Measurements from ENCODE around the gene RLF.

RLF gene

DNA sequence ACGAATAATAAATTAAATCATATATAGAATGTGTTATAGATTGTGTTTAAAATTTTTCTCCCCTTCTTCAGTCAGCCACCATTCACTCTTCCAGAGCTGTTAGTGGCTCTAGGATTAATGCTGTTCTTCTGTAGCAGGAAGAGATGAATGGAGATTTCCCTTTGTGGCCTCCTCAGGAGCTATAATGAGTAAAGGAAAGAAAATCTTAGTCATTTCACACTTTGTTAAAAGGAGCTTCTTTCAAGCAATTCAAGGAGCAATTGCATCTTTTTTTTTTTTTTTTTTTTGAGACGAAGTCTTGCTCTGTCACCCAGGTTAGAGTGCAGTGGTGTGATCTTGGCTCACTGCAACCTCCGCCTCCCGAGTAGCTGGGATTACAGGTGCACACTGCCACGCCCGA, 62.9 kb downstream of the RLF start:
- intact Hi-C loops (cut with DNase I): no loop called here

DNA sequence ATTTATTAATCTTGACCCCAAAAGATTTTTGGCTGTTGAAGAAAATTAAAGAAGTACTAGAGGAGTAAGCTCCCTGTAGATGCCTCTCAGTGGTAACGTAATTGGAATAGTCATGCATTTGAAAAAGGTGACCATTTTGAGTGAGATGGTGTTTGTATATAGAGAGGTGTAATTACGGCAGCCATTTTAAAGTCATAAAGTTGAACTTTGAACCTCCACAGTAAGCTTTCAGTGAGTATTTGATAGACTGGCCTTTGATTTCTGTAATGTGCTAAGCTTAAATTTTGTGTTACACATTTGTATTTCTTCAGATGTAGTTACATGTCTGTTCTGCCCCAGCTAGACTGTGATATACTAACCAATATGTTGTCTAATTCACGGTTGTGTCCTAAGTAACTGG, 65.0 kb downstream of the RLF start:
- no peak for DNase-seq
- intact Hi-C loops (cut with DNase I): no loop called here

More for the DNA sequence above, 62.9 kb downstream of the RLF start:
- DNase-seq: no peak

DNA sequence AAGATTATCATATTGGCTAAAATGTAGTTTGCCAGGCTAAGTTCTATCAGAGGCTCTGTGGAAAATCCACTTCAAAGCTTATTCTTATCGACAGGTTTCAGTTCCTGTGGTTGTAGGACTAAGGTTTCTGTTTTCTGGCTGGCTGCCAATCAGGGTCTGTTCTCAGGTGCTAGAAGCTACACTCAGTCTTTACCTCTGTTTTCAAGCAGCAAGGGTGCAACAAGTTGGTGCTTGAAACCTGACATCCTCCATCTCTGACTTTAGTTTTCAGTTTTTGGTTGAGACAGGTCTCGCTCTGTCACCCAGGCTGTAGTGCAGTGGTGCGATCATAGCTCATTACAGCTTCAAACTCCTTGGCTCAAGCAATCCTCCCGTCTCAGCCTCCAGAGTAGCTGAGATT, 71.3 kb downstream of the RLF start:
- intact Hi-C loops (cut with DNase I): no loop called here
- no peak for DNase-seq

DNA sequence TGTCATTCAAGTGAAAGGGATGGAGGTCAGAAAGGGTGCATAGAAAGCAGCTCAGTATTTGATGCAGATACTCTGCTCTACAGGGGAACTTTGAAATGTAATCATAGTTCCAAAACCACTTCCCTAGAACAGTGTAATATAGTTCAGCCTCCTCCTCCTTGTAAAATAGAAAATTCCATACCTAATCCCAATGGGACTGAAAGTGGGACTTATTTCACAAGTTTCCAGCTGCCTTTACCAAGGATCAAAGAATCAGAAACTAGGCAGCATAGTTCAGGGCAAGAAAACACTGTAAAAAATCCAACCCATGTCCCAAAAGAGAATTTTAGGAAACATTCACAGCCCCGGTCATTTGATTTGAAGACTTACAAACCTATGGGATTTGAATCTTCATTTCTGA, 78.4 kb downstream of the RLF start:
- no peak for DNase-seq
- intact Hi-C loops (cut with DNase I): no loop called here

DNA sequence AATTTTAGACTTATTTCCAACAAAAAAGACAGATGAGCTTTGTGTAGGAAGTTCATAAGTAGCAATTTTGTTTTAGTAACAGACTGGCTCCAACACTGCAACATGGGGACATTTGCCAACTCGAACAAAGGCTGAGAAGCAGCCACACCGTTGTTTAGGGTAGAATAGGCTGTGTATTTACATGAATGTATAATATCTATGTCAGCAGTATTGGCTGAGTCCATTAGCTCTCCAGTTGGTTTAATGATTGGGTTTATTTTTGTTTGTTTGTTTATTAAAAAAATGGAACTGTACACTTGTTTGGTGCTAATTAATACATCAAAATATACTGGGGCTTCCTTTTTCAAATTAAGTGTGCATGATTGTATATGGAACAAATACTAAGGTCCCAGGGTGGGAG, 79.2 kb downstream of the RLF start:
- intact Hi-C loops (cut with DNase I): no loop called here

GRCh38 chr1:40241362-40241761, 80.2 kb downstream of the RLF start:
- no peak for DNase-seq
- intact Hi-C loops (cut with DNase I): no loop called here

More for the DNA sequence above, 79.2 kb downstream of the RLF start:
- DNase-seq: no peak

- intact Hi-C loops (cut with DNase I): no loop called here
- DNase-seq: no peak
These were observed 82.2 kb downstream of the RLF start for GRCh38 chr1:40243351-40243750.

- intact Hi-C loops (cut with DNase I): no loop called here
- DNase-seq: no peak
These were observed 83.1 kb downstream of the RLF start for GRCh38 chr1:40244138-40244744.

DNA sequence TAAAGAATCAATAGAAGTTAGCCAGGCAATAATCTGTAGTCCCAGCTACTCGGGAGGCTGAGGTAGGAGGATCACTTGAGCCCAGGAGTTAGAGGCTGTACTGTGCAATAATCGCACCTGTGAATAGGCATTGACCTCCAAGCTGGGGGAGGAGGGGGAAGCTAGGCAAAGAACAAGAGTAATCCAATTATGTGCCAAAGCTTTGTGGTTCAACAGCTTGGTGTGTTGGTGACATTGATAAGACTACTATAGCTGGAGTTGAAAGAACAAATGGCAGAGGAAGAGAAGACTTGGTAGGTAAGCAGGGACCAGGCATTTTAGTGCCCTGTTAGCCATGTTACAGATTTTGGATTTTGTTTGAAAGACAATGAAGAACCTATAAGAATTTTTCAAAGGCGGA, 84.5 kb downstream of the RLF start:
- intact Hi-C loops (cut with DNase I): no loop called here
- DNase-seq: no peak

DNA sequence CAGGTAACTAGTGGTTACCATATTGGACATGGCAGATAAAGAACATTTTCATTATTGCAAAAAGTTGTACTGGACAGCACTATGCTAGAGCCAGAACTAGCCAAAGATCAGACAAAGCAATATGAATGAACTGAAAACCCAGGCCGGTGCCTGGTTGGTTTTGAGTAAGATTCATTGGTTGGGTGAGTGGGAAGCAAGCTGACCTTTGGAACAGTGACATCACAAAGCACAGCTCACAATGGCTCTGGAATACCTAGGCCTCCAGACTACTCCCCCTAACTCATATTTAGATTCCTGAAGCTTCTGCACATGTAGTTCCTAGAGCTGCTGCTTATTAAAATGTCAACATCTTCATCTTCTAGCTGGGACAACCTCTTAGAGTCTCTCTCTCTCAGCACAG, 86.5 kb downstream of the RLF start, which contains the start of gene TMCO2:
Gene TMCO2 (plus strand): TSS at position 283 of the 400 bp plus-strand sequence. CDS start 57 bp downstream, at position 340.
- intact Hi-C loops (cut with DNase I): no loop called here
- no peak for DNase-seq

DNA sequence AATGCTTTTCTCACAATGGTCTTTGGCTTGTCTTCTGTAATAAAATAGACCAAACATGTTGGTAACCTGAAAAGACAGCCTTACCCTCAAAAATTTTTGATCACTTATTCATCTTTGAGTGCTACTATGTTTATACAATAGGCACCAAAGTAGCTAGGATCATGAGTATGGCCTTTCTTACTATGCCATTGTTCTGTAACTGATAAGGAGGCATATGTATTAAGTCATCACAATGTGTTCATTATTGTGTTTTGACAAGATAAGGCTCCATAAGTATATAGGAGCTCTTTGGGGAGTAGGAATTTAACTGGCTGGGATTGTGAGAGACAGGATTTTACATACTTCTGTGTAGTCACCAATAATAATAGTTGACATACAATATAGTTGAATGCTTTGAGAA, 87.2 kb downstream of the RLF start:
- no peak for DNase-seq
- intact Hi-C loops (cut with DNase I): no loop called here

DNA sequence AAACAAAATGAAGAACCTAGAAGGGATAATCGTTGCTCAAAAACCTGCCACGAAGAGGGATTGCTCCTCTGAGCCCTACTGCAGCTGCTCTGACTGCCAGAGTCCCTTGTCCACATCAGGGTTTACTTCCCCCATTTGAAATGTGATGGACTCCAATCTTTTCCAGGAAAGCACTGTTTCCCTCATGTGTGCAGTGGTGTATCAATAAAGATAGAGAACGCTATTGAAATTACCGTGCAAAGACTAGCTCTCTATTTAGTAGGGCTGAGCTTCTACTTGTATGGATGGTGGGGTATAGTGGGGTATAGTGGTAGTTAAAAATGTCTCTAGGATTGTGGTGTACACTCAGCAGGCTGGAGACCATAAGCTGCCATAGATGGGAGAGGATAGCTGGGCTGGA, 90.3 kb downstream of the RLF start:
- DNase-seq: no peak
- intact Hi-C loops (cut with DNase I): no loop called here

GRCh38 chr1:40252601-40253000, 91.4 kb downstream of the RLF start:
- DNase-seq: no peak
- intact Hi-C loops (cut with DNase I): no loop called here

DNA sequence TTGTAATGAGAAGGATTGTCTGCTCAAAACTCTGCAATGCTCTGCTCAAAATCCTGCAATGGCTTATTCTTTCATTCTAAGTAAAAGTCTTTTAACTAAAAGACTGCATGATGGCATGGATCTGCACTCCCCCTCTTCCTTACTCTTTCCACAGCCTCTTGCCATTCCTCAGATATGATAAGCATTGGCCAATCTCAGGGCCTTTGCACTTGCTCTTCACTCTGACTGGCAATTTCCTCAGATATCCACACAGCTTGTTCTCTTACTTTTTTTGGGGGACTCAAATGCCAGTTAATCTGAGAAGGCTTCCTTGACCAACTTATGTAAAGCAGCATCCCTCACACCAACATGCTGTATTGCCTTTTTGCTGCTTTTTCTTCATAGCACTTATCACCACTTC, 94.0 kb downstream of the RLF start:
- intact Hi-C loops (cut with DNase I): no loop called here
- DNase-seq: no peak

- intact Hi-C loops (cut with DNase I): no loop called here
- no peak for DNase-seq
These were observed 95.4 kb downstream of the RLF start for GRCh38 chr1:40256401-40257084.

DNA sequence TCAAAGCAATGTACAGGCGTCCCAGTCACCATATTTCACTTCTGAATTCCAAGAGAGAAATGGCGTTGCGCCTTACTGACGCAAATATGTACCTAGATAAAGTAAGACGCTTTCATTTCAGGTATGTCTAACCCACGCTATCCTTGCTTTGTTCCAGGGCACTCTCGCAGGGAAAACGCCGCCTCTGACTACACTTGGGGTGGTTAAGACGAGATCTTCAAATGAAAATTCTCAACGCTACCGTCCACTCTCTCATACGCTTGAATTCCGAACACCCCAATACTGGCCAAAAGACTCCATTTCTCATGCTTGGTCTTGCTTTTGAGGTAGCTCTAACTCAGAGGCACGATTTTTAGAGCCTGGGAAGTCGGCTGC, 96.1 kb downstream of the RLF start:
- peak in 1 of 10 donors; percentile 4 for DNase-seq
- intact Hi-C loops (cut with DNase I): no loop called here

- DNase-seq: peak; percentile 93 to 99 (median 95)
- intact Hi-C loops (cut with DNase I): loop anchor here (1.0 to 2.0 kb wide), 2 partner anchors 57 to 97 kb away; partner anchors contain the start of gene RLF
These were observed 96.7 kb downstream of the RLF start, which contains the start of gene ZMPSTE24 for GRCh38 chr1:40257688-40258444. Gene ZMPSTE24, plus strand, starts transcription at chr1:40258236. Its CDS starts 36 bp downstream, at chr1:40258272.

DNA sequence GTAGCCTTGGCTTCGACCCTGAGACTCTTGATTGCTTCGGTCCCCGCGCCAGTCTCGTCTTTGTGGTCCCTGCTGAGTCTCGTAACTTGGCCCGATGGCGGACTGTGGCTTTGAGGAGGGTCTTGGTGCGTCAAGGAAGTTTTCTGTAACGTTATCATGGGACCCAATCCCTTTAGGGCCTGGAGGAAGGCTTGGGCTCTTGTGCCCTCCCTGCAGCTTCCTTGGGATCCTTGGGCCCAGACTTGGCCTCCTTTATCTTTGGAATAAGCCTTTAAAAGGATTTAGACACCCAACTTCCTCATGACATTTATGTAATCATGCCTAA, 97.2 kb downstream of the RLF start:
- intact Hi-C loops (cut with DNase I): loop anchor here (1.0 to 2.0 kb wide), 2 partner anchors 56 to 97 kb away; partner anchors contain the start of gene RLF

DNA sequence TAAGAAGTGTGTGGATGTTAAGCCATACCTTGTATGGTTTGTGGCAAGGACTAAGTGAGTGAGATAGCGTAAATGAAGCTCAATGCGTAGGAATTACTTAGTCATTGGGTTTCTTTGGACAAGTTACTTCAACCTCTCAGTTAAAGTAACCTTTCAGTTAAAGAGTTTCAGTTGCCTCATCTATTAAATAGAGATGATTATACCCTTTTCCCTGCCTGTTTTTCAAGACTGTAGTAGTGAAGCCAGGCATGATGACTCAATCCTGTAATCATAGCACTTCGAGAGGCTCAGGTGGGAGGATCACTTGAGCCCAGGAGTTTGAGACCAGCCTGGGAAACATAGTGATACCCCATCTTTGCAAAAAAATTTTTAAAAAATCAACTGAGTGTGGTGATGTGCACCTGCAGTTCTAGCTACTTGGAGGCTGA, 103.2 kb downstream of the RLF start:
- intact Hi-C loops (cut with DNase I): no loop called here
- no peak for DNase-seq

More for the DNA sequence above, 97.2 kb downstream of the RLF start:
- DNase-seq: peak in 1 of 10 donors; percentile 8

GRCh38 chr1:40265298-40265697, 104.1 kb downstream of the RLF start:
- intact Hi-C loops (cut with DNase I): no loop called here
- DNase-seq: no peak

GRCh38 chr1:40265919-40266318, 104.7 kb downstream of the RLF start:
- no peak for DNase-seq
- intact Hi-C loops (cut with DNase I): no loop called here
